Left ventricle myocardium inferior (tissue), 1 donor: ENCODE results near the gene ONECUT3. TPM values are rescaled to one million over a fixed set of nuclear protein-coding genes. Genes with fewer than 3 reads are reported as not detected.

Source experiments
- DNase-seq: peaks from one replicate; pipeline ENCODE4 v3.0.0-alpha.2; 2020
- H3K27ac ChIP-seq: fragments of 200-600 bp; replicated peaks from 2 replicates; pipeline ENCODE4 v1.8.0; 2021
- H3K27me3 ChIP-seq: fragments of 200-600 bp; 2 replicates; pipeline ENCODE4 v1.8.0; 2021; ENCODE audit warnings: low read depth
- H3K36me3 ChIP-seq: fragments of 200-600 bp; 2 replicates; pipeline ENCODE4 v1.8.0; 2021
- H3K4me1 ChIP-seq: fragments of 200-600 bp; 2 replicates; pipeline ENCODE4 v1.8.0; 2021
- H3K4me3 ChIP-seq: fragments of 200-600 bp; 2 replicates; pipeline ENCODE4 v1.8.0; 2021; ENCODE audit warnings: mild to moderate bottlenecking, moderate library complexity
- H3K9me3 ChIP-seq: fragments of 200-600 bp; replicated peaks from 2 replicates; pipeline ENCODE4 v1.8.0; 2021
- intact Hi-C: fragments of 100-400 bp; cut with micrococcal nuclease; formaldehyde crosslinking; loops from one replicate; pipeline ENCODE4 v1.11.0; 2022
- total RNA-seq: library from RNA; stranded (reverse); fragmentation: NEBNext Ultra II Directional; extraction: Animal tissue kit (Norgen Biotek cat#: 25700); gene quantifications from one replicate; pipeline ENCODE4 v1.2.1, GENCODE V29; 2021
- TF ChIP-seq, protein P1 (sequence below): fragments of 200-600 bp; IDR thresholded peaks from 2 replicates; pipeline ENCODE4 v1.8.0; 2021; ENCODE audit warnings: antibody characterized with exemption, mild to moderate bottlenecking, borderline replicate concordance
- donor health status: DM: no; HTN: yes; CAD: no; lungs with severe emphysema.

ONECUT3 gene
- total RNA-seq, 1 donor from 2014 or later: not detected

DNA sequence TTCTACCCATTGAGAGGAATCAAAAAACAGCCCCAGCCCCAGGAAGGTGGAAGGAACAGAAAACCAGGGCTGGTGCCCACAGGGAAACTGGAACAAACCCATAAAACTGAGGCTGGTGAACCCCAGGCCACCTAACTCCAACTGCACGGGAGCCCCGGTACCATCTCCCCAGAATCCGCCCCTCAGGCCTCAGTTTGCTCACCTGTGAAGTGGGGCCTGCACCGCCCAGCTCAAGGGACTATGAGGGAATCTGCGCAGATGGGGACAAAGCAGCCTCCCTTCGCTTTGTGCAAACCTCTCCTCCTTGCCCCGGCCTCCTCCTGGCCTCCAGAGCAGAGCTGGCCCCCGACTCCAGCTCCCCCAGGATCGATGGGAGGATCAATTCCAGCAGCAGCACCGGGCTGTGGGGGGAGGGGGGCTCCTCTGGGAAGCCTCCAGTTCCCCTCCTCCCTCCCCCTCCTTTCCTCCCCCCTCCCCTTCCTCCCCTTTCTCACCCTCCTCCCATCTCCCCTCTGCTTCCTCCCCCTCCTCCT lies 9.1 kb upstream of the ONECUT3 start:
- Histone ChIP-seq H3K27me3 (peaks cover 91% of the 10 kb centered on the region), H3K9me3 (peaks cover 13% of the 10 kb centered on the region), H3K27ac (no peak overlapping the region), H3K36me3 (no peaks in the 10 kb centered on the region), H3K4me3 (no peak overlapping the region), H3K4me1 (peaks cover 12% of the 10 kb centered on the region)
- no peak for DNase-seq
- intact Hi-C loops: no loop called here
- TF ChIP-seq, protein P1, sequence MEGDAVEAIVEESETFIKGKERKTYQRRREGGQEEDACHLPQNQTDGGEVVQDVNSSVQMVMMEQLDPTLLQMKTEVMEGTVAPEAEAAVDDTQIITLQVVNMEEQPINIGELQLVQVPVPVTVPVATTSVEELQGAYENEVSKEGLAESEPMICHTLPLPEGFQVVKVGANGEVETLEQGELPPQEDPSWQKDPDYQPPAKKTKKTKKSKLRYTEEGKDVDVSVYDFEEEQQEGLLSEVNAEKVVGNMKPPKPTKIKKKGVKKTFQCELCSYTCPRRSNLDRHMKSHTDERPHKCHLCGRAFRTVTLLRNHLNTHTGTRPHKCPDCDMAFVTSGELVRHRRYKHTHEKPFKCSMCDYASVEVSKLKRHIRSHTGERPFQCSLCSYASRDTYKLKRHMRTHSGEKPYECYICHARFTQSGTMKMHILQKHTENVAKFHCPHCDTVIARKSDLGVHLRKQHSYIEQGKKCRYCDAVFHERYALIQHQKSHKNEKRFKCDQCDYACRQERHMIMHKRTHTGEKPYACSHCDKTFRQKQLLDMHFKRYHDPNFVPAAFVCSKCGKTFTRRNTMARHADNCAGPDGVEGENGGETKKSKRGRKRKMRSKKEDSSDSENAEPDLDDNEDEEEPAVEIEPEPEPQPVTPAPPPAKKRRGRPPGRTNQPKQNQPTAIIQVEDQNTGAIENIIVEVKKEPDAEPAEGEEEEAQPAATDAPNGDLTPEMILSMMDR: no peak

DNA sequence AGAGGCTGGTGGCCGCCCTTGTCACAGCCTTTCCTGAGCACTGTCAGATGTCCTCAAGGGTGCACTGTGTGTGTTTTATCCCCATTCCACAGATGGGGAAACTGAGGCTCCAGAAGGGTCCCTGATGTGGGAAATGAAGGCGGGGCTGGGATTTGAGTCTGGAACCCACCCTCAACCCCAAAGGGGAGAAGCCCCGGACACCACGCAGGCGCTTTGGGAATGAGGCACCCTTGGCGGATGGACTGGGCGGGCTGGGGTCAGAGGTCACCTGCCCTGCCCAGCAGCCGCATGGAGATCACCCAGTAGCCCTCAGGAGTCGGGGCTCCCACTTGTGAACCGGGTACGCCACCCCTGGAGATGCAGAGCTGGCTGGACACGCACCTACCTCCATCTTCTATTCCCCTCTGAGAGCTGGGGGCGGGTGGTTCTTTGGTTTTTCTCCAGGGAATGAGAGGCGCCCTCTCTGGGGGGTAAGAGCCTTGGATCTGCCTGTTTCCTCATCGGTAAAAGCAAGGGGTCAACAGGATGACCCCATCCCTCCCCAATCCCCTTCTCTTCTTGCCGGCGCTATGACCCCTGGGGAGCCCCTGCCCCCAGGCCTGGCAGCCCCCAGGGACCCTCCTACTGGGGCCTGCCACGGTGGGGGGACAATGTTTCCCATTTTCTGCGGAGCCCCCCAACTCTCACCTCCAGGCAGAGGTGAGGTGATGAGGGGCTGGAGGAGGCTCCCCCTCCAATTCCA lies 8.3 kb upstream of the ONECUT3 start:
- no peak overlapping the region for H3K27ac ChIP-seq
- H3K4me3 ChIP-seq: no peak overlapping the region
- H3K36me3 ChIP-seq: no peaks in the 10 kb centered on the region
- peaks cover 91% of the 10 kb centered on the region for H3K27me3 ChIP-seq
- peaks cover 20% of the 10 kb centered on the region for H3K4me1 ChIP-seq
- intact Hi-C loops: no loop called here
- H3K9me3 ChIP-seq: peaks cover 6% of the 10 kb centered on the region
- DNase-seq: no peak
- TF ChIP-seq, protein P1: no peak

DNA sequence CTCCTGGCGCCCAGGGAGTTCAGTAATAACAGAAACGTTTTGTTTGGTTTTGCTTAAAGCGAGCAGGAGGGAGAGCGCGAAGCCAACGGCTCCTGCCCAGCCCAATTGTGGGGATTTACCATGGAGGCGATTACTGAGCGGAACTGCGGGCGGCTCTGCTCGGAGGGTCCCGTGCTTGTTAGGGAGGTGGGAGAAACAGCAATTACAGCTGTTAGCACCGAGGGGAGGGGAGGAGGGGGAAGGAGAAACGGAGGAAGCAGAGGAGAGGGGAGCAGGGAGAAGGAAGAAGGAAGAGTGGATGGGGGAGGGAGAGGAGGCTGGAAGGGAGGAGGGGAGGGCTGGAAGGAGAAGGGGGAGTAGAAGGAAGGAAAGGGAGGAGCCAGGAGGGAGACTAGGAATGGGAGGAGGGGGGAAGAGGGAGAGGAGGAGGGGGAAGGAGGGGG lies 7.7 kb upstream of the ONECUT3 start:
- TF ChIP-seq, protein P1: no peak
- H3K9me3 ChIP-seq: no peaks in the 10 kb centered on the region

DNA sequence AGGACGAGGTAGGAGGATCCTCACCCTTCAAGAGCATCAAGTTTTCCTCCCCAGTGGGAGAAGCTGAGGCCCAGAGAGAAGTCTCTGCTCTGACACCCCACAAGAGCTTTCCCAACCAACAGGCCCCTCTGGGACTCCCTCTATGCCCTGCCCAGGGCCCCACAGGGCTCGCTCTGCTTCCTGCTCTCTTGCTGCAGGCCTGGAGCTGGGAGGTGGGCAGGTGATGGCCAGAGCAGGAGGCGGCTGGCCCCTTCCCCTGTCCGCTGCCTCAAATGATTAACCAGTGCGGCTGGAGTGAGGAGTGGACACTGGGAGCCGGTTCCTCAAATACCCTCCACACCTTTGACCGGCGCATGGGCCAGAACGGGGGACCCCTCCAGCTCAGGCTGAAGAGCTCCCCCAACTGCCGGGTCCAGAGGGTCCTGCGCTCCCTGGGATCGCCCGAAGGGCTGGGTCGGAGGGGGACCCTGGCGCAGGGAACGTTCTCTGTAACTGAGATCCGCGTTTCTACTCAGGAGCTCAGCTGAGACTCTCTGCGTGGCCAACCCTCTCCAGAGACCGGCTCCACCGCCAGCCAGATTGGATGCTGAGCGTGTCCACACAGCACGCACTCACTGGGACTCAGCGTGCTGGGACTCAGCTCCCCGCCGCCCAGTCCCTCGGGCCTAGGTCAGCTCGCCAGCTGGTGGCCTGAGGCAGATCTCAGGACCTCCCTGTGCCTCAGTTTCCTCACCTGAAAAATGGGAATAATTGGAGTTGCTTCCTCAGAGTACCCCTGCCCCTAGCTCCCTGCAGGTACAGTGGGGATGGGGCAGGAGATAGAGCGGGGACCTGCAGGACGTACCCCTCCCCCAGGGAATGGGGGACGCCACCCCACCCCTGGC lies 6.7 kb upstream of the ONECUT3 start:
- no peaks in the 10 kb centered on the region for H3K9me3 ChIP-seq
- no peak for DNase-seq
- no peaks in the 10 kb centered on the region for H3K36me3 ChIP-seq
- peaks cover 23% of the 10 kb centered on the region for H3K4me1 ChIP-seq
- intact Hi-C loops: no loop called here
- no peak overlapping the region for H3K27ac ChIP-seq
- H3K4me3 ChIP-seq: no peak overlapping the region
- TF ChIP-seq, protein P1: no peak
- H3K27me3 ChIP-seq: peaks cover 97% of the 10 kb centered on the region

More for the DNA sequence above, 7.7 kb upstream of the ONECUT3 start:
- Histone ChIP-seq H3K4me3 (no peak overlapping the region), H3K36me3 (no peaks in the 10 kb centered on the region), H3K4me1 (peaks cover 23% of the 10 kb centered on the region), H3K27me3 (peaks cover 91% of the 10 kb centered on the region), H3K27ac (no peak overlapping the region)
- intact Hi-C loops: no loop called here
- DNase-seq: no peak

DNA sequence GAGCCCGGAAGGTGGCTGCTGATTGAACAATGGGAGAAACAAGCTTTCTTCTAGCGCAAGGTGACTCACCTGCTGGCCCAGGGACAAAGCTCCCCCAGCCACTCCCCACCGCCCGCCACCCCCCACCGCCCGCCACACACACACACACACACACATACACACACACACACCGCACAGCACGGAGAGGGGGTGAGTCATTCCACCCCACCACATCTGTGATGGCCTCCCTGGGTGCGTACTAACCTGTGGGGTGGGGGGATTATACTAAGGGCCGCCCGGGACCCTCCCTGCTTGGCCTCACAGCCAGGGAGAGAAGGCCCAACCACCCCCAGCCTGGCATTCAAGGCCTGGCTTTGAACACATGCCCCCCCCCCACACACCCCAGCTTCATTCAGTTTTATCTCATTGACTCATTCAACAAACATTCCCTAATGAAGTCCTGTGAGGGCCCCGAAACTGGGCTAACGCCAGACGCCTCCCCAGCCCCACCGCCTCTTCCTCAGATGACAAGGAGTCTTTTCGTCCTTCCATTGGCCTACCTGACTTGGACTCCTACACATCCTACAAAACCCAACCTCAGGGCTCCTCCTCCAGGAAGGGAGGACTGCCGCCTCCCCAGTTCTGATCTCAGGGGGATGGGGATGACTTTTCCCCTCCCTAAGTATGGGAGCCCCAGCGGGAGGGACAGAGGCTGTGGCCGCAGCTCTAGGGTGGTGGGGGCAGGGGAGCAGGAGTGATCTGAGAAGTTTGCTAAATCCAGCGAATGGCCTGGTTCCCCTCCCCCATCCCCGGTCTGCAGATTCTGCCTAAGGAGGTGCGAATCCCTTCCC lies 5.8 kb upstream of the ONECUT3 start:
- TF ChIP-seq, protein P1: no peak
- H3K36me3 ChIP-seq: no peaks in the 10 kb centered on the region
- DNase-seq: no peak
- no peak overlapping the region for H3K27ac ChIP-seq
- intact Hi-C loops: no loop called here
- H3K4me3 ChIP-seq: no peak overlapping the region
- H3K4me1 ChIP-seq: peaks cover 23% of the 10 kb centered on the region
- no peaks in the 10 kb centered on the region for H3K9me3 ChIP-seq
- peaks cover 97% of the 10 kb centered on the region for H3K27me3 ChIP-seq
